Endothelial cell of umbilical vein (primary cell): Measurements from ENCODE around the gene CDIPT. TPM values are rescaled to one million over a fixed set of nuclear protein-coding genes. Genes with fewer than 3 reads are reported as not detected.

ENCODE experiments used
- BruUV-seq: library from RNA; stranded (reverse); fragments of 400-500 nt; replicated peaks from 2 replicates; lab custom pipeline; 2021; lab: Mats Ljungman, UMichigan
- CTCF ChIA-PET: fragments of 300-600, 350-600 bp; sonication (Branson Sonifier 250); formaldehyde crosslinking; loops from one replicate; lab custom pipeline; 2021; ENCODE audit warnings: antibody characterized with exemption, inconsistent platforms; lab: Charles Lee
- POLR2A ChIA-PET: fragments of 300-600, 350-600 bp; sonication (Branson Sonifier 250); formaldehyde crosslinking; loops from one replicate; lab custom pipeline; 2021; ENCODE audit warnings: antibody characterized with exemption, inconsistent platforms; lab: Charles Lee
- DNase-seq: peaks from one replicate; pipeline ENCODE4 v3.0.0-alpha.2; 2011; ENCODE audit warnings: low read depth, low spot score
- FAIRE-seq: peaks from 2 replicates; lab custom pipeline; 2011; peaks lifted over from hg19 to GRCh38; lab: Jason Lieb, UNC
- H2AFZ ChIP-seq: 2 replicates; pipeline ENCODE4 v1.6.0; 2012; ENCODE audit warnings: low read depth, low read length, control low read depth, inconsistent platforms
- H3K27ac ChIP-seq: 2 replicates; pipeline ENCODE4 v1.5.1; 2011; ENCODE audit warnings: low read depth, mild to moderate bottlenecking, control low read depth, low read length, moderate library complexity; ENCODE audit not compliant: insufficient read depth
- H3K27me3 ChIP-seq, 2 experiments: 2 replicates each; pipeline versions ENCODE4 v1.6.0 to v1.6.1; 2011; ENCODE audit warnings: low read length in 2 of 2, mixed read lengths in 1 of 2; ENCODE audit not compliant: control insufficient read depth in 2 of 2, insufficient read depth in 2 of 2
- H3K36me3 ChIP-seq, 2 experiments: 2 replicates in 1 of 2; 3 replicates in 1 of 2; pipeline ENCODE4 v1.5.1; 2011; ENCODE audit warnings: low read length in 2 of 2, mild to moderate bottlenecking in 1 of 2, moderate library complexity in 1 of 2; ENCODE audit not compliant: control insufficient read depth in 2 of 2, insufficient read depth in 2 of 2; ENCODE audit errors: extremely low read depth in 1 of 2
- H3K4me1 ChIP-seq: 3 replicates; pipeline ENCODE4 v1.5.1; 2011; ENCODE audit warnings: mild to moderate bottlenecking, low read length; ENCODE audit not compliant: control insufficient read depth, insufficient read depth; ENCODE audit errors: extremely low read depth
- H3K4me2 ChIP-seq: 2 replicates; pipeline ENCODE4 v1.6.1; 2011; ENCODE audit warnings: low read length, control low read depth, mixed read lengths; ENCODE audit not compliant: insufficient read depth
- H3K4me3 ChIP-seq, 3 experiments: fragments of 200-600 bp in 1 of 3; sonication (generic), shearing (Covaris generic) in 1 of 3; replicated peaks in 1 of 3; 2 replicates each; pipeline ENCODE4 v1.5.1; 2011 to 2016; ENCODE audit warnings: control low read depth in 3 of 3, low read length in 3 of 3, mild to moderate bottlenecking in 2 of 3, inconsistent platforms in 1 of 3, low read depth in 1 of 3, moderate library complexity in 1 of 3; ENCODE audit not compliant: insufficient read depth in 1 of 3
- H3K79me2 ChIP-seq: 2 replicates; pipeline ENCODE4 v1.6.0; 2012; ENCODE audit warnings: low read length, inconsistent platforms; ENCODE audit not compliant: control insufficient read depth, insufficient read depth
- H3K9ac ChIP-seq: replicated peaks from 2 replicates; pipeline ENCODE3; 2011; ENCODE audit warnings: low read length, control low read depth; ENCODE audit not compliant: insufficient read depth; ENCODE audit errors: extremely low read depth
- H3K9me1 ChIP-seq: replicated peaks from 3 replicates; pipeline ENCODE4 v1.6.0; 2011; ENCODE audit warnings: mild to moderate bottlenecking, low read length; ENCODE audit not compliant: control insufficient read depth, insufficient read depth; ENCODE audit errors: extremely low read depth
- H3K9me3 ChIP-seq: replicated peaks from 2 replicates; pipeline ENCODE4 v1.5.1; 2012; ENCODE audit warnings: low read length, inconsistent platforms; ENCODE audit not compliant: control insufficient read depth, insufficient read depth
- H4K20me1 ChIP-seq: replicated peaks from 2 replicates; pipeline ENCODE3; 2011; ENCODE audit warnings: mild to moderate bottlenecking, low read length; ENCODE audit not compliant: control insufficient read depth, insufficient read depth; ENCODE audit errors: extremely low read depth
- CTCF ChIP-seq, 2 donors: IDR thresholded peaks; 1 replicate in 1 of 2; 2 replicates in 1 of 2; pipeline ENCODE4 v1.5.1; 2011; ENCODE audit warnings: low read length in 2 of 2, mild to moderate bottlenecking in 2 of 2, moderate library complexity in 2 of 2, control low read depth in 1 of 2, inconsistent platforms in 1 of 2, low read depth in 1 of 2; ENCODE audit not compliant: insufficient read depth in 1 of 2; ENCODE audit errors: extremely low read depth in 1 of 2
- EZH2 ChIP-seq: IDR thresholded peaks from 2 replicates; pipeline ENCODE4 v1.6.1; 2012; ENCODE audit warnings: borderline replicate concordance, low read depth, mild to moderate bottlenecking, moderate library complexity, low read length, inconsistent platforms; ENCODE audit not compliant: severe bottlenecking
- FOS ChIP-seq: IDR thresholded peaks from 2 replicates; pipeline ENCODE4 v1.6.1; 2011; ENCODE audit warnings: mild to moderate bottlenecking, low read length, moderate library complexity, borderline replicate concordance; ENCODE audit not compliant: insufficient read depth
- GATA2 ChIP-seq: IDR thresholded peaks from 2 replicates; pipeline ENCODE4 v1.7.0; 2011; ENCODE audit warnings: low read depth, mild to moderate bottlenecking, moderate library complexity, mixed read lengths, low read length; ENCODE audit not compliant: insufficient read length, insufficient read depth
- JUN ChIP-seq: IDR thresholded peaks from 2 replicates; pipeline ENCODE4 v1.6.1; 2011; ENCODE audit warnings: borderline replicate concordance, low read depth; ENCODE audit not compliant: insufficient read length, insufficient read depth
- MAX ChIP-seq: IDR thresholded peaks from 2 replicates; pipeline ENCODE4 v1.6.1; 2011; ENCODE audit not compliant: insufficient read depth, insufficient read length
- MYC ChIP-seq: IDR thresholded peaks from one replicate; pipeline ENCODE4 v1.6.1; 2011; ENCODE audit warnings: mild to moderate bottlenecking, low read depth, low read length
- POLR2A ChIP-seq: IDR thresholded peaks from 2 replicates; pipeline ENCODE4 v1.6.1; 2012; ENCODE audit warnings: low read depth, mild to moderate bottlenecking, control low read depth, low read length
- POLR2AphosphoS5 ChIP-seq: IDR thresholded peaks from 2 replicates; pipeline ENCODE4 v1.6.1; 2012; ENCODE audit warnings: low read depth, mild to moderate bottlenecking, control low read depth, low read length, moderate library complexity; ENCODE audit not compliant: insufficient read depth
- dilution Hi-C: fragments of 300-500 bp; cut with MboI; formaldehyde crosslinking; loops from one replicate; pipeline ENCODE4 v1.15.0; 2019; ENCODE audit warnings: low sequenced_read_pairs; ENCODE audit not compliant: extremely low pct_ligation_motif_present
- intact Hi-C: fragments of 100-400 bp; cut with micrococcal nuclease; formaldehyde crosslinking; loops from one replicate; pipeline ENCODE4 v1.10.0; 2022
- polyA plus RNA-seq, 4 experiments: library from polyadenylated mRNA; depleted of rRNA in 3 of 4; stranded (reverse) in 3 of 4; unstranded in 1 of 4; fragments of >200 nt; gene quantifications; 2 replicates each; pipeline versions ENCODE4 v1.2.1 to v1.2.3, GENCODE V29; 2011 to 2012; ENCODE audit warnings: missing spikeins in 1 of 4
- total RNA-seq: library from RNA; stranded (reverse); gene quantifications from 2 replicates; pipeline ENCODE4 v1.2.3, GENCODE V29; 2021

The CDIPT gene
- total and polyA plus RNA-seq, 2 donors (not counting 3 experiments of a cell fraction or from before 2014, with no cell fraction given): 68.7 to 161 TPM

- peak within 1 kb of the TSS; percentile 47 for H3K27ac ChIP-seq
- H3K9me3 ChIP-seq: no peaks in the 10 kb centered on the region
- H3K27me3 ChIP-seq: no peaks in the 10 kb centered on the region
- POLR2A ChIA-PET: interaction anchor here (0.6 to 0.7 kb wide), 4 partner anchors 9 to 1107 kb away, joined by 3 to 7 read pairs (median 5); partner anchors contain the start of genes FBXL19 and YPEL3
- H3K4me2 ChIP-seq: peak within 1 kb of the TSS; percentile 49
- CTCF ChIA-PET: interaction anchor here (0.7 to 8.2 kb wide), 21 partner anchors 8 to 216 kb away, joined by 3 to 140 read pairs (median 6); partner anchors contain the start of genes ASPHD1, KIF22 and SEZ6L2
- H3K4me1 ChIP-seq: peaks cover 35% of the 10 kb centered on the region
- H3K36me3 ChIP-seq: peaks cover 0 to 5% of the 10 kb centered on the region in 2 experiments
- no peak for TF ChIP-seq FOS
- TF ChIP-seq GATA2: no peak
- TF ChIP-seq MAX: peak; percentile 59
- peak; percentile 80 for TF ChIP-seq POLR2A
- TF ChIP-seq JUN: no peak
- TF ChIP-seq EZH2: no peak
- TF ChIP-seq POLR2AphosphoS5: peak; percentile 65
- peak; percentile 95 to 98 for TF ChIP-seq CTCF (IDR thresholded peaks at IDR 0.05; ENCODE audit: extremely low read depth in 1 of 2, insufficient read depth in 1 of 2, low read depth in 1 of 2, low read length in 2 of 2)
- TF ChIP-seq MYC: peak; percentile 87
- peak within 1 kb of the TSS; percentile 53 for H3K9ac ChIP-seq
- H3K9me1 ChIP-seq: no peaks in the 10 kb centered on the region
- BruUV-seq: TSS peak; percentile 16
- DNase-seq (peak; percentile 100), FAIRE-seq (peak; percentile 94)
- H3K79me2 ChIP-seq: peaks cover 19% of the 10 kb centered on the region
- H2AFZ ChIP-seq: peak within 1 kb of the TSS; percentile 77
- H3K4me3 ChIP-seq: peak within 1 kb of the TSS; percentile 65 to 85 (median 81)
- intact Hi-C loops (loop anchor here (1.0 kb wide), 3 partner anchors 8 to 87 kb away; partner anchors contain the start of gene KIF22), dilution Hi-C loops (no loop called here)
- H4K20me1 ChIP-seq: no peaks in the 10 kb centered on the region
Observed at GRCh38 chr16:29815793-29816693, 47.0 kb downstream of the CDIPT start, which contains the start of gene PAGR1. TSS of gene PAGR1 (plus strand) at chr16:29816152. CDS start at chr16:29816526, 374 bp downstream.
